Stimulated activated CD4-positive, alpha-beta T cell treated with anti-CD3 and anti-CD28 coated beads, Interleukin-15, amount 100 ng/mL, for 24 hours (primary cell): Measurements from ENCODE around the gene PDGFRB.

ENCODE experiments used
- DNase-seq: peaks from one replicate; pipeline ENCODE4 v3.0.0-alpha.2; 2020

PDGFRB gene

GRCh38 chr5:150080696-150081435 lies 74.8 kb downstream of the PDGFRB start:
- DNase-seq = no peak

- DNase-seq = no peak
Observed at GRCh38 chr5:150079909-150080461, 75.7 kb downstream of the PDGFRB start.

- no peak for DNase-seq
Observed at GRCh38 chr5:150078802-150079689, 76.6 kb downstream of the PDGFRB start.

GRCh38 chr5:150077996-150078801 lies 77.4 kb downstream of the PDGFRB start:
- DNase-seq = no peak

GRCh38 chr5:150077060-150077459 lies 78.6 kb downstream of the PDGFRB start:
- no peak for DNase-seq

- no peak for DNase-seq
Observed at GRCh38 chr5:150075806-150076205, 79.8 kb downstream of the PDGFRB start.

GRCh38 chr5:150075233-150075632 lies 80.4 kb downstream of the PDGFRB start:
- no peak for DNase-seq

- no peak for DNase-seq
Observed at GRCh38 chr5:150073677-150074076, 82.0 kb downstream of the PDGFRB start.

- DNase-seq = no peak
Observed at GRCh38 chr5:150073086-150073625, 82.5 kb downstream of the PDGFRB start.

- DNase-seq = no peak
Observed at GRCh38 chr5:150070821-150071220, 84.8 kb downstream of the PDGFRB start.

- no peak for DNase-seq
Observed at GRCh38 chr5:150069672-150070627, 85.7 kb downstream of the PDGFRB start.

- DNase-seq = no peak
Observed at GRCh38 chr5:150068961-150069645, 86.5 kb downstream of the PDGFRB start.

- no peak for DNase-seq
Observed at GRCh38 chr5:150068472-150068871, 87.2 kb downstream of the PDGFRB start.

- no peak for DNase-seq
Observed at GRCh38 chr5:150068071-150068470, 87.6 kb downstream of the PDGFRB start.

GRCh38 chr5:150067405-150067960 lies 88.2 kb downstream of the PDGFRB start:
- DNase-seq = no peak

- DNase-seq = no peak
Observed at GRCh38 chr5:150066901-150067396, 88.7 kb downstream of the PDGFRB start.

GRCh38 chr5:150066436-150066835 lies 89.2 kb downstream of the PDGFRB start:
- DNase-seq = no peak

GRCh38 chr5:150065886-150066285 lies 89.8 kb downstream of the PDGFRB start:
- DNase-seq = no peak

GRCh38 chr5:150065346-150065745 lies 90.3 kb downstream of the PDGFRB start:
- DNase-seq = no peak

GRCh38 chr5:150064681-150065220 lies 90.9 kb downstream of the PDGFRB start:
- no peak for DNase-seq
